ENCODE data around the gene MAPK10. TPM values are rescaled to one million over a fixed set of nuclear protein-coding genes. Genes with fewer than 3 reads are reported as not detected.

The MAPK10 gene
- total and polyA plus RNA-seq, 2 experiments from 2014 or later, result 5.9 to 14.8 TPM

- Histone ChIP-seq H3K27ac (no peak overlapping the region), H2AFZ (no peak overlapping the region), H3K9me3 (ENCODE audit: low read depth) (no peaks in the 10 kb centered on the region), H3K4me3 (no peak overlapping the region), H3K9me2 (replicated peaks; ENCODE audit: insufficient read depth) (no peaks in the 10 kb centered on the region), H3K4me2 (no peak overlapping the region), H3K79me2 (no peaks in the 10 kb centered on the region), H3K36me3 (replicated peaks; ENCODE audit: insufficient read depth, low read depth) (no peaks in the 10 kb centered on the region), H3K4me1 (ENCODE audit: insufficient read depth) (no peaks in the 10 kb centered on the region), H3K27me3 (no peaks in the 10 kb centered on the region), H4K20me1 (ENCODE audit: insufficient read depth, poor library complexity, severe bottlenecking) (no peaks in the 10 kb centered on the region)
- 96% methylated on average over 1 of the region's 1 CpG for WGBS (ENCODE audit: low lambda C conversion rate, missing lambda C conversion rate)
- no peak for TF ChIP-seq CTCF (IDR thresholded peaks at IDR 0.05; ENCODE audit: poor library complexity)
- TF ChIP-seq EZH2 (IDR thresholded peaks at IDR 0.05; ENCODE audit: borderline replicate concordance), result no peak
- no peak for TF ChIP-seq EZH2phosphoT487 (IDR thresholded peaks at IDR 0.05; ENCODE audit: low read depth, severe bottlenecking, unreplicated experiment)
- DNase-seq (ENCODE audit: low spot score), result no peak
Measured at GRCh38 chr4:86269354-86269753, 90.5 kb downstream of the MAPK10 start.

GRCh38 chr4:86264241-86264640, 95.6 kb downstream of the MAPK10 start:
- H3K4me2 ChIP-seq, result no peak overlapping the region
- no peaks in the 10 kb centered on the region for H3K27me3 ChIP-seq
- H3K27ac ChIP-seq, result no peak overlapping the region
- no peaks in the 10 kb centered on the region for H3K9me3 ChIP-seq (ENCODE audit: low read depth)
- DNase-seq (ENCODE audit: low spot score), result no peak
- no peaks in the 10 kb centered on the region for H3K9me2 ChIP-seq (replicated peaks; ENCODE audit: insufficient read depth)
- H3K36me3 ChIP-seq (replicated peaks; ENCODE audit: insufficient read depth, low read depth), result no peaks in the 10 kb centered on the region
- TF ChIP-seq EZH2phosphoT487 (IDR thresholded peaks at IDR 0.05; ENCODE audit: low read depth, severe bottlenecking, unreplicated experiment) (no peak), EZH2 (IDR thresholded peaks at IDR 0.05; ENCODE audit: borderline replicate concordance) (no peak), CTCF (IDR thresholded peaks at IDR 0.05; ENCODE audit: poor library complexity) (no peak)
- H3K4me1 ChIP-seq (ENCODE audit: insufficient read depth), result no peaks in the 10 kb centered on the region
- no peak overlapping the region for H3K4me3 ChIP-seq
- H4K20me1 ChIP-seq (ENCODE audit: insufficient read depth, poor library complexity, severe bottlenecking), result no peaks in the 10 kb centered on the region
- H3K79me2 ChIP-seq, result no peaks in the 10 kb centered on the region
- H2AFZ ChIP-seq, result no peak overlapping the region

GRCh38 chr4:86261636-86262035, 98.2 kb downstream of the MAPK10 start:
- Histone ChIP-seq H3K9me2 (replicated peaks; ENCODE audit: insufficient read depth) (no peaks in the 10 kb centered on the region), H3K4me2 (no peak overlapping the region), H3K4me3 (no peak overlapping the region), H3K27ac (no peak overlapping the region), H3K36me3 (replicated peaks; ENCODE audit: insufficient read depth, low read depth) (no peaks in the 10 kb centered on the region), H3K79me2 (no peaks in the 10 kb centered on the region), H3K27me3 (no peaks in the 10 kb centered on the region), H3K4me1 (ENCODE audit: insufficient read depth) (no peaks in the 10 kb centered on the region), H4K20me1 (ENCODE audit: insufficient read depth, poor library complexity, severe bottlenecking) (no peaks in the 10 kb centered on the region), H3K9me3 (ENCODE audit: low read depth) (no peaks in the 10 kb centered on the region), H2AFZ (no peak overlapping the region)
- no peak for DNase-seq (ENCODE audit: low spot score)
- TF ChIP-seq EZH2 (IDR thresholded peaks at IDR 0.05; ENCODE audit: borderline replicate concordance) (no peak), EZH2phosphoT487 (IDR thresholded peaks at IDR 0.05; ENCODE audit: low read depth, severe bottlenecking, unreplicated experiment) (no peak), CTCF (IDR thresholded peaks at IDR 0.05; ENCODE audit: poor library complexity) (no peak)
- WGBS (ENCODE audit: low lambda C conversion rate, missing lambda C conversion rate), result 79% methylated on average over 1 of the region's 1 CpG

- no peaks in the 10 kb centered on the region for H4K20me1 ChIP-seq (ENCODE audit: insufficient read depth, poor library complexity, severe bottlenecking)
- H3K36me3 ChIP-seq (replicated peaks; ENCODE audit: insufficient read depth, low read depth), result no peaks in the 10 kb centered on the region
- no peaks in the 10 kb centered on the region for H3K9me2 ChIP-seq (replicated peaks; ENCODE audit: insufficient read depth)
- H3K79me2 ChIP-seq, result no peaks in the 10 kb centered on the region
- no peaks in the 10 kb centered on the region for H3K9me3 ChIP-seq (ENCODE audit: low read depth)
- no peak overlapping the region for H3K27ac ChIP-seq
- DNase-seq (ENCODE audit: low spot score), result no peak
- H3K27me3 ChIP-seq, result no peaks in the 10 kb centered on the region
- H2AFZ ChIP-seq, result no peak overlapping the region
- TF ChIP-seq EZH2phosphoT487 (IDR thresholded peaks at IDR 0.05; ENCODE audit: low read depth, severe bottlenecking, unreplicated experiment), result no peak
- TF ChIP-seq CTCF (IDR thresholded peaks at IDR 0.05; ENCODE audit: poor library complexity), result no peak
- no peak for TF ChIP-seq EZH2 (IDR thresholded peaks at IDR 0.05; ENCODE audit: borderline replicate concordance)
- 83% methylated on average over 2 of the region's 2 CpGs for WGBS (ENCODE audit: low lambda C conversion rate, missing lambda C conversion rate)
- no peak overlapping the region for H3K4me3 ChIP-seq
- H3K4me1 ChIP-seq (ENCODE audit: insufficient read depth), result no peaks in the 10 kb centered on the region
- H3K4me2 ChIP-seq, result no peak overlapping the region
Measured at GRCh38 chr4:86256086-86256485, 103.8 kb downstream of the MAPK10 start.

All from hepatocyte (in vitro differentiated cells).